Mucosa of rectum (tissue), 2 donors: ENCODE measurements around the gene FOXJ3.

ENCODE experiments used
- H3K27ac ChIP-seq, 2 donors: one replicate each; pipeline ENCODE4 v1.7.0; 2013; ENCODE audit warnings: inconsistent platforms in 2 of 2, low read depth in 2 of 2, low read length in 2 of 2
- H3K27me3 ChIP-seq, 2 donors: one replicate each; pipeline ENCODE4 v1.7.0; 2013; ENCODE audit warnings: low read length in 2 of 2; ENCODE audit not compliant: control insufficient read depth in 2 of 2, insufficient read depth in 2 of 2
- H3K36me3 ChIP-seq, 2 donors: one replicate each; pipeline ENCODE4 v1.7.0; 2013; ENCODE audit warnings: low read length in 2 of 2; ENCODE audit not compliant: control insufficient read depth in 2 of 2, insufficient read depth in 2 of 2
- H3K4me1 ChIP-seq, 2 donors: one replicate each; pipeline ENCODE4 v1.7.0; 2013; ENCODE audit warnings: low read length in 2 of 2, mild to moderate bottlenecking in 1 of 2; ENCODE audit not compliant: control insufficient read depth in 2 of 2, insufficient read depth in 2 of 2
- H3K4me3 ChIP-seq, 2 donors: one replicate each; pipeline ENCODE4 v1.7.0; 2013; ENCODE audit warnings: low read length in 2 of 2
- H3K9ac ChIP-seq, 2 donors: one replicate each; pipeline ENCODE4 v1.7.0; 2013; ENCODE audit warnings: low read length in 2 of 2, low read depth in 1 of 2, mild to moderate bottlenecking in 1 of 2
- H3K9me3 ChIP-seq, 2 donors: one replicate each; pipeline ENCODE4 v1.7.0; 2013; ENCODE audit warnings: low read length in 2 of 2; ENCODE audit not compliant: control insufficient read depth in 2 of 2
- donor health status: healthy.
- donor health status: Normal muscosa, but diverticular disease.

The FOXJ3 gene

DNA sequence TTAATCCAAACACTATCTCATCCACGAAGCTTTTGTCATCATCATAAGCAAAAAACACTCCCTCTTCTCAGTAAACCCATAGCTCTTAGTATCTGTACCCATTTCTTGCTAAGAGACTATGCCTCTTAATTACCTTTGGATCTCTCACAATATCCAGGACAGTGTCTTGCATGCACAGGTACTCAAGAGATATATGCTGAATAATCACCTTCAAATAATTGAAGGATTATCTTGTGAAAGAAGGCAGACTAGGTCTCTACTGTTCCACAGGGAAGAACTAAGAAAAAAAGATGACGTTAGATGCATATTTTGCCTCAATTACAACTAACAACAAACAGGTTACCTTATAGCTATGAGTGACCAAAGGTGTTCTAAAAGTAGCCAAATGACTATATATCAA is 11.5 kb downstream of the FOXJ3 start:
- no peaks in the 10 kb centered on the region for H3K9me3 ChIP-seq
- H3K27me3 ChIP-seq, result no peaks in the 10 kb centered on the region
- no peak overlapping the region for H3K4me3 ChIP-seq
- no peaks in the 10 kb centered on the region for H3K36me3 ChIP-seq
- no peak overlapping the region for H3K9ac ChIP-seq
- H3K27ac ChIP-seq, result no peak overlapping the region
- H3K4me1 ChIP-seq, result peaks cover 7 to 20% of the 10 kb centered on the region in 2 donors

DNA sequence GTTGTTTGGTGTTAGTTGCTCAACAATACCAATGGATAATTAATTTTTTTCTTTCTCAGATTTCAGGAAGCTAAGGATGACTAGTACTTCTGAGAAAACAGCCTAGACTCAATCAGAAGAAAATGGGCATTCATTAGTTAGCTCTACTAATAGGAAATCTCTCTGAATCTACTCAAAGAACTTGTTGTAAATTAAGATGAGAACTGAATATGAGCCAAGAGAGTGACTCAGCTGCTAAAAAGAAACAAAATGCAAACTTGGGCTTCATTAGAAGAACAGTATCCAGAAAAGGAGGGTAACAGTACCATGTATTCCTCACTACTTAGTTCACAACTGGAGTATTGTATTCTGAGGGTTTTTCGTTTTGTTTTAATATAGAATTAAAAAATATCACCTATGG is 12.5 kb downstream of the FOXJ3 start:
- no peaks in the 10 kb centered on the region for H3K27me3 ChIP-seq
- H3K27ac ChIP-seq, result no peak overlapping the region
- H3K4me3 ChIP-seq, result no peak overlapping the region
- H3K9me3 ChIP-seq, result no peaks in the 10 kb centered on the region
- H3K9ac ChIP-seq, result no peak overlapping the region
- no peaks in the 10 kb centered on the region for H3K36me3 ChIP-seq
- H3K4me1 ChIP-seq, result peaks cover 7 to 20% of the 10 kb centered on the region in 2 donors

DNA sequence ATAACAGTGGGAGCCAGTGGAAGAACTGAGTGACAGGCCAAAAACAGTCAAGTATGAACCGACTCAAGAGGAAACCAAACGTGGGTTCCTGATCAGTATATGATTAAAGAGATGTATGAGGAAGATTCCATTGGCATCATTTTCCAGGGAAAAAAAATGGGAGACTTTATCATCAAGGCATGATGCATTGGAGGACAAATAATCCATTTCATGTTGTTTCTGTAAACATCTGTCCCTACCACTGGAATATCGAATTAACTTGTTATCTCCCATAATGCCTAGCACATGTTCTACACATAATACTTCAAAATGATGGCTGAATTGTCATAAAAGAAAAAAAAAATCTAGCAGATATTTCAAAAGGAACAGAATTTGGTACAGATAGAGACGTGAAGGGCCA is 13.3 kb downstream of the FOXJ3 start:
- no peaks in the 10 kb centered on the region for H3K27me3 ChIP-seq
- H3K4me3 ChIP-seq, result no peak overlapping the region
- no peaks in the 10 kb centered on the region for H3K9me3 ChIP-seq
- H3K27ac ChIP-seq, result no peak overlapping the region
- no peak overlapping the region for H3K9ac ChIP-seq
- H3K4me1 ChIP-seq, result peaks cover 7 to 20% of the 10 kb centered on the region in 2 donors
- no peaks in the 10 kb centered on the region for H3K36me3 ChIP-seq

DNA sequence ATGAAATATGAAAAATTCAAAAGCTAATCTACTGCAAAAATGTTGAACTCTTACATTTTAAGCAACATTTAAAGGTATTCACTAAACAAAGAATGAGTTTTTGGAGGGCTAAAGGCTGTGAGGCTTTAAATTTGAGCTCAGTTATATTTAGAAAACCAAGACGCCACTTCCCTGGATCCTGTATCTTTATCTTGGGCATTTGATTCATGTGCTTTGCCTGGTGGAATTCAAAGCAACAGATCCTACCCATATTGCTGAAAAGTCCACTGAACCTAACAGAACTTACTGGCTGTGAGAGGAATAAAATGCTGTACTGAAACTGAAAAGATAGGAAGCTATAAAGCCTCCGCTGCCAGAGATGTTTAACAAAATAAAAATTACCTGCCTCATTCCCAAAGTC is 14.3 kb downstream of the FOXJ3 start:
- Histone ChIP-seq H3K9ac (no peak overlapping the region), H3K4me3 (no peak overlapping the region), H3K4me1 (peaks cover 10 to 25% of the 10 kb centered on the region in 2 donors)

DNA sequence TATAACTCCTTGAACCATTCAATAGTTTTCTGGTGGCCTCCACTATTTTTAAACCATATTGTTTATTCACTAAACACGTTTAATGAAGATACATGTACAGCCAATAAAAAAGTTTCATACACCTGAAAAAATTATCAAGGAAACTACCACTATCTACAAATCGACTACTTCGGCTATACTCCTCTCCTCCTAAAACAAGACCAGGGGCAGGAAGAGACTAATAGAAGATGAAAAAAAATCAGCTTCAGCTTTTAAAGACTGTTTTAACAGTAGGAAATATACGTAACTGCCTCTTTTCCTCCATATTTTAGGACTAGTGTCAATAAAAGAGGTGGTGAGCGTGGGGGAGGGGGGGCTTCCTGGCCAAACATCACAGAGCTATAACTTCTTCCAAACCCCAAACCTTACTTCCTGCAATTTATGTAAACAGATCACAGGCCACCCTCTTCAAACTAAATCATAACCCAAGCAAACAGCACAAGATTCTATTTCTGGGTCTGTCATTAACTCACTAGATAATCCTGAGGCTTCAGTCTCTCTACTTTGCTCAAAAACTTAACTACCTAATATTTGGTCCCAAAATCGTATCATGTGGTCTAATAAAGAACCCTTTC is 15.1 kb downstream of the FOXJ3 start:
- Histone ChIP-seq H3K9me3 (no peaks in the 10 kb centered on the region), H3K4me1 (peaks cover 16 to 27% of the 10 kb centered on the region in 2 donors), H3K36me3 (no peaks in the 10 kb centered on the region), H3K27me3 (no peaks in the 10 kb centered on the region), H3K9ac (no peak overlapping the region), H3K27ac (no peak overlapping the region), H3K4me3 (no peak overlapping the region)

More for the DNA sequence above, 14.3 kb downstream of the FOXJ3 start:
- Histone ChIP-seq H3K27ac (no peak overlapping the region), H3K9me3 (no peaks in the 10 kb centered on the region), H3K36me3 (no peaks in the 10 kb centered on the region), H3K27me3 (no peaks in the 10 kb centered on the region)

DNA sequence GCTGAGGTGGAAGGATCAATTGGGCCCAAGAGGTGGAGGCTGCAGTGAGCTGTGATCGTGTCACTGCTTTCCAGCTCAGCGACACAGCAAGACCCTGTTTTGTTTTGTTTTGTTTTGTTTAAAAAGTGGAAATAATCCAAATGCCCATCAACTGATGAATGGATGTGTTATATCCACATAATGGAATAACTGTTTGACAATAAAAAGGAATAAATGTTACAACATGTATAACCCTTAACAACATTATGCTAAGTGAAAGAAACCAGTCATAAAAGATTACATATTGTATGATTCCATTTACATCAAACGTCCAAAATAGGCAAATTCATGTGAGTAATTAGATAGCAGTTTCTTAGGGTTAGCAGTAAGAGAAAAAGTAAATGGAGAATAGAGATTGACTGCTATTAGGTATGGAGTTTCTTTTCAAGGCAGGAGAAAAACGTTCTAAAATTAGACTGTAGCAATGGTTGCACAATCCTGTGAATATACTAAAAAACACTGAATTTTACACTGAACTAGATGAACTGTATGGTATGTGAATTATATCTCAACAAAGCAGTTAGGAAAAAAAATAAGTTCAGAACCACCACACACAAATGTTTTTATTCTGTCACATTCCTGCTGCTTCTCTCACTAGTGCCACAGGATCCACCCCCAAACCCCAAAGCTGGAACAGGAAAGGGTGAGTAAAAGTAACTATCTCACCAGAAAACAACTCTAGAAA is 15.7 kb downstream of the FOXJ3 start:
- Histone ChIP-seq H3K36me3 (no peaks in the 10 kb centered on the region), H3K27ac (no peak overlapping the region), H3K4me3 (no peak overlapping the region), H3K9me3 (no peaks in the 10 kb centered on the region), H3K9ac (no peak overlapping the region), H3K4me1 (peaks cover 23 to 33% of the 10 kb centered on the region in 2 donors), H3K27me3 (no peaks in the 10 kb centered on the region)

DNA sequence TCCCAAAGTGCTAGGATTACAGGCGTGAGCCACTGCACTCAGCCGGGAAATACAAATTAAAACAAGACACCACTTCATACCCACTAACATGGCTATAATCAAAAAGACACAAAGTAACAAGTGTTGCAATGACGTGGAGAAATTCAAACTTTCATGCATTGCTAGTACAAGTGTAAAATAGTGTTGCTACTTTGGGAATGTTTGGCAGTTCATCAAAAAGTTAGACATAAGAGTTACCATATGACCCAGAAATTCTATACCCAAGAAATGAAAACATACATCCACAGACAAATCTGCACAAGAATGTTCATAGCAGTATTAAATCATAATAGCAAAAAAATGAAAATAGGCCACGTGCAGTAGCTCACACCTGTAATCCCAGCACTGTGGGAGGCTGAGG is 16.4 kb downstream of the FOXJ3 start:
- Histone ChIP-seq H3K9me3 (no peaks in the 10 kb centered on the region), H3K27ac (no peak overlapping the region), H3K4me3 (no peak overlapping the region), H3K9ac (no peak overlapping the region), H3K4me1 (peaks cover 26 to 33% of the 10 kb centered on the region in 2 donors), H3K36me3 (no peaks in the 10 kb centered on the region), H3K27me3 (no peaks in the 10 kb centered on the region)

DNA sequence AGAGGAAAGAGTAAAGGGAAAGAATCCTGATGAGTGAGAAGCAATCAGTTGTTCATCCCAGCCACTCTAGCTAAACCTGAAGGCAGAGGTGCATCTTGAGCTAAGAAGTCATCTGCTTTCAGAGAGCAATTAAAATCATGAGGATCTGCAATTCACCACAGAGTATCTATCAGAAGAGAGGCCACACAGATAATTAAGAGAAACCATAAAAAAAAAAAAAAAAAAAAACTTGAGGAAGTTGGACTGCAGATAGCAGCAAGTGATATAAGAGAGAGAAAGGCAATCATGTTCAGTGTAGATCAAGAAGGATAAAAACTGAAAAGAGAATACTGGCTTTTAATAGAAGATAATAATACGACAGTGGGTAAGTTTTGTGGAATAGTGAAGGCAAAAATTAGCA is 17.7 kb downstream of the FOXJ3 start:
- H3K36me3 ChIP-seq, result no peaks in the 10 kb centered on the region
- H3K27me3 ChIP-seq, result no peaks in the 10 kb centered on the region
- no peaks in the 10 kb centered on the region for H3K9me3 ChIP-seq
- H3K27ac ChIP-seq, result no peak overlapping the region
- H3K4me1 ChIP-seq, result peaks cover 29 to 36% of the 10 kb centered on the region in 2 donors
- no peak overlapping the region for H3K9ac ChIP-seq
- H3K4me3 ChIP-seq, result no peak overlapping the region

DNA sequence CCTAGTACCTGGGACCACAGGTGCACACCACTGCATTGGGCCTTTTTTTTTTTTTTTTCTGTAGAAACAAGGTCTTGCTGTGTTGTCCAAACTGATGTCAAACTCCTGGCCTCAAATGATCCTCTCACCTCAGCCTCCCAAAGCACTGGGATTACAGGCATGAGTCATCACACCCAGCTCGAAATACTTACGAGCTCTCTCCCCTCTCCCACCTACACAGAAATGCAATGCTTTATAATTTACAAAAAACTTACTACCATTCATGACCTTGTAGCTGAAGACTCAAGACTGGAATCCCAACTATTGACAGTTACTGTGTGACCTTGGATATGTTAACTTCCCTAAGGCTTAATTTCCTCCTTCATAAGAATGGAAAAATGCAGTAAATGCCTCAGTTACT is 18.7 kb downstream of the FOXJ3 start:
- Histone ChIP-seq H3K27ac (no peak overlapping the region), H3K4me3 (no peak overlapping the region), H3K4me1 (peaks cover 29 to 35% of the 10 kb centered on the region in 2 donors), H3K27me3 (no peaks in the 10 kb centered on the region), H3K36me3 (no peaks in the 10 kb centered on the region), H3K9me3 (no peaks in the 10 kb centered on the region), H3K9ac (no peak overlapping the region)

DNA sequence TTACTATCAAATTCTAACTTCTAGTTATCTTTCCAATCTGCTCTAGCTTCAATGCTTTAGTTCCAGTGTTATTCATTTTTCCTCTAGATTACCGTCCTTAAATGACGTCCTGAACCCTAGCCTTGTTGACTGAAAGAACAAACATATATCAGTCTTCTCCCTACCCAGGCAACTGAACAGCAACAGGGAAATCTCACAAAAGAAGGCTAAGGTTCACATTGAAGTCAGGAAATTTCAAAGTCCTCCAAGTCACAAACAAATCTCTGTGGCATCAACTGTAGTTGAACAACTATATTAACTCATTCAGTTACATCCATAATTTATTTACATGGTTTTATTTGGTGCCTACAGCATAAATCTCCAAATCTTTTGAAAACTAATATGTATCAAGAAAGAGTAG is 19.5 kb downstream of the FOXJ3 start:
- no peak overlapping the region for H3K27ac ChIP-seq
- no peak overlapping the region for H3K4me3 ChIP-seq
- peaks cover 27 to 29% of the 10 kb centered on the region in 2 donors for H3K4me1 ChIP-seq
- H3K27me3 ChIP-seq, result no peaks in the 10 kb centered on the region
- H3K9ac ChIP-seq, result no peak overlapping the region
- no peaks in the 10 kb centered on the region for H3K9me3 ChIP-seq
- no peaks in the 10 kb centered on the region for H3K36me3 ChIP-seq
